Vagina (tissue), 2 donors: ENCODE results near the gene SCYL2.

ENCODE experiments used
- CTCF ChIP-seq, 3 experiments: fragments of 450-650 bp in 2 of 3; fragments of 200-600 bp in 1 of 3; sonication (generic) in 1 of 3; IDR thresholded peaks; one replicate each; pipeline ENCODE4 v1.5.1; 2017 to 2019; ENCODE audit warnings: antibody characterized with exemption in 3 of 3, mild to moderate bottlenecking in 2 of 3, moderate library complexity in 2 of 3
- POLR2A ChIP-seq, 2 donors: fragments of 450-650 bp; IDR thresholded peaks; one replicate each; pipeline ENCODE4 v1.6.1; 2017; ENCODE audit warnings: antibody characterized with exemption in 2 of 2, mild to moderate bottlenecking in 2 of 2, moderate library complexity in 2 of 2

GRCh38 chr12:100253437-100253836 lies 13.5 kb upstream of the SCYL2 start:
- TF ChIP-seq POLR2A (IDR thresholded peaks at IDR 0.05) (no peak), CTCF (IDR thresholded peaks at IDR 0.05) (no peak)
